GM21381 (cell line): ENCODE measurements around the gene CFAP299.
"Not testable (repeated sequence)": the region's sequence is repeated elsewhere in the genome, so short reads cannot be mapped to it uniquely, and the experiment has no call there.

ENCODE experiments used
- ATAC-seq: cut with Tn5 transposase; IDR thresholded peaks from one replicate; pipeline ENCODE4 v1.9.1; 2021; ENCODE audit warnings: mild to moderate bottlenecking, moderate library complexity; ENCODE audit not compliant: unreplicated experiment

Gene CFAP299

GRCh38 chr4:80705311-80705710, 369.8 kb downstream of the CFAP299 start:
- ATAC-seq: no peak

GRCh38 chr4:80709082-80709869, 373.7 kb downstream of the CFAP299 start:
- no peak for ATAC-seq

GRCh38 chr4:80710748-80711451, 375.4 kb downstream of the CFAP299 start:
- no peak for ATAC-seq

- no peak for ATAC-seq
Observed at GRCh38 chr4:80711956-80712355, 376.4 kb downstream of the CFAP299 start.

GRCh38 chr4:80713409-80713808, 377.9 kb downstream of the CFAP299 start:
- ATAC-seq: no peak

- ATAC-seq: no peak
Observed at GRCh38 chr4:80717204-80717603, 381.7 kb downstream of the CFAP299 start.

- ATAC-seq: no peak
Observed at GRCh38 chr4:80726471-80726870, 390.9 kb downstream of the CFAP299 start.

GRCh38 chr4:80730158-80730557, 394.6 kb downstream of the CFAP299 start:
- no peak for ATAC-seq

- no peak for ATAC-seq
Observed at GRCh38 chr4:80731436-80731835, 395.9 kb downstream of the CFAP299 start.

GRCh38 chr4:80732010-80732409, 396.5 kb downstream of the CFAP299 start:
- no peak for ATAC-seq

GRCh38 chr4:80740375-80740774, 404.8 kb downstream of the CFAP299 start:
- ATAC-seq: no peak

GRCh38 chr4:80749558-80749957, 414.0 kb downstream of the CFAP299 start:
- ATAC-seq: not testable (repeated sequence)

GRCh38 chr4:80751200-80751599, 415.7 kb downstream of the CFAP299 start:
- ATAC-seq: no peak

GRCh38 chr4:80767944-80768343, 432.4 kb downstream of the CFAP299 start:
- ATAC-seq: no peak

- no peak for ATAC-seq
Observed at GRCh38 chr4:80776168-80776567, 440.6 kb downstream of the CFAP299 start.

- ATAC-seq: no peak
Observed at GRCh38 chr4:80781431-80781830, 445.9 kb downstream of the CFAP299 start.

- no peak for ATAC-seq
Observed at GRCh38 chr4:80787306-80787705, 451.8 kb downstream of the CFAP299 start.

- ATAC-seq: no peak
Observed at GRCh38 chr4:80788798-80789197, 453.3 kb downstream of the CFAP299 start.

GRCh38 chr4:80790152-80790551, 454.6 kb downstream of the CFAP299 start:
- ATAC-seq: no peak

- ATAC-seq: not testable (repeated sequence)
Observed at GRCh38 chr4:80793660-80794059, 458.1 kb downstream of the CFAP299 start.

- ATAC-seq: no peak
Observed at GRCh38 chr4:80798082-80798481, 462.6 kb downstream of the CFAP299 start.

- not testable (repeated sequence) for ATAC-seq
Observed at GRCh38 chr4:80800719-80801118, 465.2 kb downstream of the CFAP299 start.
